ENCODE results near the gene MBNL2.
A peak's percentile ranks its signal among the peaks of the same experiment; 100 is the strongest.

Gene MBNL2

DNA sequence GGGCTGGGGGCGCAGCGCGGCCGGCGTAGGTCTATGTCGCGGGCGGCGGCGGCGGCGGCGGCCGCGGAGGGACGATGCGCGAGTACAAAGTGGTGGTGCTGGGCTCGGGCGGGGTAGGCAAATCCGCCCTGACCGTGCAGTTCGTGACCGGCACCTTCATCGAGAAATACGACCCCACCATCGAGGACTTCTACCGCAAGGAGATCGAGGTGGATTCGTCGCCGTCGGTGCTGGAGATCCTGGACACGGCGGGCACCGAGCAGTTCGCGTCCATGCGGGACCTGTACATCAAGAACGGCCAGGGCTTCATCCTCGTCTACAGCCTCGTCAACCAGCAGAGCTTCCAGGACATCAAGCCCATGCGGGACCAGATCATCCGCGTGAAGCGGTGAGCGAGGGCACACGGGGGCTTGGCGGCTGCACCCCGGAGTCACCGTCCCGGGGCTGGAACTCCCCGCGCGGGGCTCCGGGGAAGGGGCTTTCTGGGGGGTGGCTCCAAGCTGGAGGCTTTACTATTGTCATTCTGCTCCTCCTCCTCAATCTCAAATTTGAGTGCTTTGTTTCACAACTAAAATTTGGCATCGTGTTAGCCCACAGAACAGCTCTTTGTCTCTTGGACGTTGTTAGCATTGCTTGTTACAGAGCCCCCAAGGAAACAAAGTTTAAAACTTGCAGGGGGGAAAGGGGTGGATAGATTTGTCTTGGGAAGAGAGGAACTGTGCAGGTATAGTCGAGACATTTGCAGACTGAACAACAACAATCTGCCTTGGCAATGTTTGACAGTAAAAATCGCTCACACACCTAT lies 212.5 kb downstream of the MBNL2 start:
- TF ChIP-seq, protein P1, sequence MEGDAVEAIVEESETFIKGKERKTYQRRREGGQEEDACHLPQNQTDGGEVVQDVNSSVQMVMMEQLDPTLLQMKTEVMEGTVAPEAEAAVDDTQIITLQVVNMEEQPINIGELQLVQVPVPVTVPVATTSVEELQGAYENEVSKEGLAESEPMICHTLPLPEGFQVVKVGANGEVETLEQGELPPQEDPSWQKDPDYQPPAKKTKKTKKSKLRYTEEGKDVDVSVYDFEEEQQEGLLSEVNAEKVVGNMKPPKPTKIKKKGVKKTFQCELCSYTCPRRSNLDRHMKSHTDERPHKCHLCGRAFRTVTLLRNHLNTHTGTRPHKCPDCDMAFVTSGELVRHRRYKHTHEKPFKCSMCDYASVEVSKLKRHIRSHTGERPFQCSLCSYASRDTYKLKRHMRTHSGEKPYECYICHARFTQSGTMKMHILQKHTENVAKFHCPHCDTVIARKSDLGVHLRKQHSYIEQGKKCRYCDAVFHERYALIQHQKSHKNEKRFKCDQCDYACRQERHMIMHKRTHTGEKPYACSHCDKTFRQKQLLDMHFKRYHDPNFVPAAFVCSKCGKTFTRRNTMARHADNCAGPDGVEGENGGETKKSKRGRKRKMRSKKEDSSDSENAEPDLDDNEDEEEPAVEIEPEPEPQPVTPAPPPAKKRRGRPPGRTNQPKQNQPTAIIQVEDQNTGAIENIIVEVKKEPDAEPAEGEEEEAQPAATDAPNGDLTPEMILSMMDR (conservative IDR thresholded peaks at IDR 0.05; ENCODE audit: control insufficient read depth, insufficient read depth, low read depth, low read length): no peak
- H3K4me3 ChIP-seq (ENCODE audit: control insufficient read depth, low read depth, low read length): peak overlapping the region; percentile 70
- peak; percentile 24 for DNase-seq (ENCODE audit: low read depth)

DNA sequence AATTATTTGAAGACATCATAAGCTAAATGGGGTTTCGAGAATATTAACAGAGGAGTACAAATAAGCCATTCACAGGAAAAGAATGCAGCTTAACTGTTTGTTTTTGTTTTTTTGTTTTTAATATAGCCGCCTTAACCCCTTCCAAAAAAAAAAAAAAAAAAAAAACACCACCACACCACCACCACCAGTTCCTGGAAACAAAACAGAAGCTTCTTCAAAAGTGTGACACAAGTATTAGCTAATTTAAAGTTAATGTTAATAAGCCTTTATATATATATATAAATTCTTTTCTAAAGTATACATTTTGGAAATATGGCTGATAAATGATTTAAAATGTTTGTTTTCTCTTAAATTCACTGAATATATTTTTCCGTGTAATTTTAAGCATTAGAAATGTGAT lies 213.2 kb downstream of the MBNL2 start:
- peak overlapping the region; percentile 70 for H3K4me3 ChIP-seq (ENCODE audit: control insufficient read depth, low read depth, low read length)
- TF ChIP-seq, protein P1 (conservative IDR thresholded peaks at IDR 0.05; ENCODE audit: control insufficient read depth, insufficient read depth, low read depth, low read length): no peak
- no peak for DNase-seq (ENCODE audit: low read depth)

DNA sequence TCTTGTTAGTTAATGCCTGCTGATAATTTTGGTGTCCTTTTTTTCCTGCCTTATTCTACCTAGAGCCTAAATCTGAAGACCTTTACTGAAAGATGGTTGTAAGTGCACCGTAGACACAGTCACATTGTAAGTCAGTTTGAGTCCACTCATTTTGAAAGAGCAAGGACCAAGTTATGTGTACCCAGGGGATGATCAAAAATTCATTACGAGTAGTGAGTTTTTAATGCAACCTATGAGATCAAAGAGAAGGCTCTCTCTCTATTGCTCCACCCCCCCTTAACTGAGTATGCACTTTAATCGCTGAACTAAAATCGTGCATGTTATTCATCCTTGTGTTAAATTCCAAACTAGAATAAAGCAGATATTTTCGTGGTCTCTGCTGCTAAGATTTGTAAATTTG lies 213.7 kb downstream of the MBNL2 start:
- peak overlapping the region; percentile 70 for H3K4me3 ChIP-seq (ENCODE audit: control insufficient read depth, low read depth, low read length)
- peak; percentile 35 for DNase-seq (ENCODE audit: low read depth)
- TF ChIP-seq, protein P1 (conservative IDR thresholded peaks at IDR 0.05; ENCODE audit: control insufficient read depth, insufficient read depth, low read depth, low read length): no peak

DNA sequence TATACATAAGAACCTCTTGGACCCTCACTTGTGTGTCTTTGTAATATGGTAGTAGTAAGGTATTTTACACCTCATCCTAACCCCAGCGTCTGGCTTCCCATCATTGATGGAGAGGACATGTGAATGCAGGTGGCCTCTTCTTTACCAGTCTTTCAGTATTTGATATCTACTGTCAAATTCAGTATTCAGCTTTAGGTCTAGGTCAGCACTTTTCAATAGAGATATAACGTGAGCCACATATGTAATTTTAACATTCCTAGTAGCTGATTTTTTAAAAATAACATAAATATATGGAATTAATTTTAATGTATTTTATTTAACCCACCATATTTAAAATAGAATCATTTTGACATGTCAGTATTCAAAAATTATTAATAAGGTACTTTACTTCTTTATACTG lies 214.7 kb downstream of the MBNL2 start:
- no peak overlapping the region for H3K4me3 ChIP-seq (ENCODE audit: control insufficient read depth, low read depth, low read length)
- no peak for DNase-seq (ENCODE audit: low read depth)
- TF ChIP-seq, protein P1 (conservative IDR thresholded peaks at IDR 0.05; ENCODE audit: control insufficient read depth, insufficient read depth, low read depth, low read length): no peak

DNA sequence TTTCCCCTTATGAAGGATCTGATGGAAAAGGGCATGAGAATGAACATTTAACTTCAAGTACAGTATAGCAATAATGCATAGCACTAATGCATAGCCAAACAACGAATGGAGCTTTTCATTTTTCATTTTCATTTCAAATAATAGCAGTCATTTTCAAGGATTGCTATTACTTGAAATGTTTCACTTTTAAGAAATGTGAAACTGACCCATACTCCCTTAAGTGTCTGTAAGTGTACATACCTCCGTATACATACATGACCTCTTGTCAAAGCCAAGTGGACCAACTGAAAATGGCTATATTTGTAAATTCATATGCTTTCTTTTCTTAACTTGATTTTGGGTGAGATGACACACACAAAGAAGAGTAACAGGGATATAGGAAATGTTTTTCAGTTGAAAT lies 215.6 kb downstream of the MBNL2 start:
- DNase-seq (ENCODE audit: low read depth): no peak
- TF ChIP-seq, protein P1 (conservative IDR thresholded peaks at IDR 0.05; ENCODE audit: control insufficient read depth, insufficient read depth, low read depth, low read length): no peak
- no peak overlapping the region for H3K4me3 ChIP-seq (ENCODE audit: control insufficient read depth, low read depth, low read length)

DNA sequence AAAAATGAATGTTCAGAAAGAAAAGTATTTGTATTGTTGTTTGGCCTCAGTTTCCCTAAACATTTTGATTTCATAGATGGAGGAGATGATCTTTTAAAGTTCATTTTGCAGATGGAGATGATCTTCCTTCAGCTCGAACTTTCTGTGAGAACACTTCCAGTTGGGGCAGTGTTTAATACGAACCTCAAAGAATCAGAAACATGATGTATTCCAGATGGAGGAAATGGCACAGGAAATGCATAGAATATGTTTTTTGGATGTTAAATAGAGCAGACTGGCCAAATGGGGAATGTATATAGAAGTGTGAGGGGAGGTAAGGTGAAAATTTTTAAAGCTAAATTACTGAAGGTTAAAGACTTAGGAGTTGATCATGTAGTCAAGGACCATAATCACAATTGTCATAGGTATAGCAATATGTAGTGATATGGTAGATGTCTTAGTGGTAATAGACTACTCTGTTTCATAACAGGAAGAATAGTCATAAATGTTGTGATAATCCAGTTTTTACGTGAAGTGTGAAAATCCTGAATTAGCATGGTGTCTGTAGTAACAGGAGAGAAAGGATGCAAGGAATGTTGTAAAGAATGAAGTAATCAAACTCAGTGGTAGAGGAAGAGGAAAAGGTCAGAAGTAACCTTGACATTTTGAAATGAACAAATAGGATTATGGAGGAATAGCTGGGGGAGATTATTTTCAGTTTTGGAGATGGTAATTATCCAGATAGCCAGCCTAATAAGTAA lies 216.9 kb downstream of the MBNL2 start:
- DNase-seq (ENCODE audit: low read depth): no peak
- no peak overlapping the region for H3K4me3 ChIP-seq (ENCODE audit: control insufficient read depth, low read depth, low read length)
- TF ChIP-seq, protein P1 (conservative IDR thresholded peaks at IDR 0.05; ENCODE audit: control insufficient read depth, insufficient read depth, low read depth, low read length): no peak
